Embryonic facial prominence (tissue), 1 donor: ENCODE data around the gene NVL.
A peak's percentile ranks its signal among the peaks of the same experiment; 100 is the strongest.

ENCODE experiments used
- DNase-seq: peaks from one replicate; pipeline ENCODE4 v3.0.0-alpha.2; 2016; ENCODE audit errors: extremely low spot score

Gene NVL

GRCh38 chr1:224198572-224198971, 131.4 kb downstream of the NVL start:
- DNase-seq = no peak

- peak; percentile 47 for DNase-seq
Measured at GRCh38 chr1:224196813-224197600, 133.0 kb downstream of the NVL start.

DNA sequence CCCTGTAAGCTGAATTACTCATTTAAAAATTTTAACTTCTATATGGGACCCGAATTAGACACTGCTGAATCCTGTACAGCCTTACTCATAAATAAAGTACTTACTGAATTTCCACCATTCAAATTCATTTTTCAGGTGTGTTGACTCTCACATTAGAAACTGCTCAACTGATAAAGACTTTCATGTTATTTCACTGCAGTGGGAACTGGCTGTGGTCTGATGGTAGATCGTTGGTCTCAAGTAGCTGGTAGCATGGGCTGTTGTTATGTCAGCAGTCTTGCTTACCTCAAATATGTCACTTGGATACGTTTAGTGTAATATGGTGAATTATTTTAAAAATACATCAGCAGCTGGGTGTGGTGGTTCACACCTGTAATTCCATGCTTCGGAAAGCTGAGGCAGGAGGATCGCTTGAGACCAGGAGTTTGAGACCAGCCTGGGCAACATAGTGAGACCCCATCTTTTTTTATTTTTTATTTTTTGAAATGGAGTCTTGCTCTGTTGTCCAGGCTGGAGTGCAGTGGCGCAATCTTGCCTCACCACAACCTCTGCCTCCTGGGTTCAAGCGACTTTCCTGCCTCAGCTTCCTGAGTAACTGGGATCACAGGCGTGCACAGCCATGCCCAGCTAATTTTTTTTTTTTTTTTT, 136.5 kb downstream of the NVL start:
- DNase-seq = no peak

- DNase-seq = no peak
Measured at GRCh38 chr1:224192082-224192788, 137.7 kb downstream of the NVL start.

GRCh38 chr1:224189561-224189960, 140.4 kb downstream of the NVL start:
- DNase-seq = no peak

DNA sequence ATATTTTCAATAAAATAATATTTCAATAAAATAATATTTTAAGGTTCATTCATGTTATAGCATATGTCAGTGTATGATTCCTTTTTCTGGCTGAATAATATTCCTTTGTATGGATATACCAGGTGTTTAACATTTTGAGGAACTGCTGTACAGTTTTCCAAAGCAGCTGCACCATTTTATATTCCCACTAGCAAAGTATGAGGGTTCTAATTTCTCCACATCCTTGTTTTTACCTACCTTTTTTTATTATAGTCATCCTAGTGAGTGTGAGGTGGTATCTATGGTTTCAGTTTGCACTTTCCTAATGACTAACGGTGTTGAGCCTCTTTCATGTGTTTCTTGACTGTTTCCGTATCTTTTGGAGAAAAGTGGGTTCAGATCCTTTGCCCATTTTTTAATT, 141.7 kb downstream of the NVL start:
- DNase-seq = no peak

GRCh38 chr1:224185208-224185607, 144.8 kb downstream of the NVL start:
- DNase-seq = no peak

- DNase-seq = no peak
Measured at GRCh38 chr1:224183591-224184312, 146.2 kb downstream of the NVL start.

DNA sequence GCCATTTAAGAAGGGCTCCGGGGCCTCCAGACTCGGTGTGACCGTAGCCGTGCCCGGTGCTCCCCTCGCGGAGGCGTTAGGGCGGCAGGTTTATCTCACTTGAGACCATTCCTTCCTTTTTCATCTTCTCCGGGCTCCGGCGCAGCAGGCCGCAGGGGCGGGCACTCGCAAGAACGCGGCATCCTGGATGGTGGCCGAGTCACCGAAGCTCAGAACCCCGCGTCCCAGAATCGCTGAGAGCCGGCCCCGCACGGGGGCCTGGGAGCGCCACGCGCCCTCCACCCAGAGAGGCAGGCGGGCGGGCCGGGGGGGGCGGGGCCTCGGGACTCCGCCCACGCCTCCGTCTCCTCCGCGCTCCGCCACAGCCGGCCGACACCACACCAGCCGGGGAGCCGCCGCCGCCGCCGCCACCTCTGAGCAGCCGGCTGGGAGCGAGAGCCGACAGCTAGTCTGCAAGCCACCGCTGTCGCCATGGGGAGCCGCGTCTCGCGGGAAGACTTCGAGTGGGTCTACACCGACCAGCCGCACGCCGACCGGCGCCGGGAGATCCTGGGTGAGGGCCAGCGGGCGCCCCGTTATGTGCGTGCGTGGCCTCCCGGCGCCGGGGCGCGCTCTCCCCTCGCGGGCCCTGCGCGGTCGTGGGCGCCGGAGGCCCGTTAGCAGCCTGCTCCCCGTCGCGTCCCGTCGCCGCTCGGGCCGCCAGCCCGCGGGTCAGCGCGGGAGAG, 146.9 kb downstream of the NVL start, which contains the start of gene DEGS1:
Gene DEGS1, plus strand, starts transcription at position 375 of the 725 bp plus-strand sequence. Its CDS starts 97 bp downstream, at position 472.
- DNase-seq = peak; percentile 62

GRCh38 chr1:224182057-224182865, 147.7 kb downstream of the NVL start:
- DNase-seq = no peak

DNA sequence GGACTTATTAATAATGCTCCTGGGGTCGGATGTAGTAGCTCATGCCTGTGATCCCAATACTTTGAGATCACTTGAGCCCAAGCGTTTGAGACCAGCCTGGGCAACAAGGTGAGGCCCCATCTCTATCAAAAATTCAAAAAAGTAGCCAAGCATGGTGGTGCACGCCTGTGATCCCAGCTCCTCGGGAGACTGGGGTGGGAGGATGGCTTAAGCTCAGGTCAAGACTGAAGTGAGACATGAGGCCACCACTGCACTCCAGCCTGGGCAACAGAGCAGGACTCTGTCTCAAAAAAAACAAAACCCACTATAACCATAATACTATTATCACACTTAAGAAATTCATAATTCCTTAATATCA, 148.5 kb downstream of the NVL start:
- DNase-seq = no peak

- no peak for DNase-seq
Measured at GRCh38 chr1:224180783-224181452, 149.1 kb downstream of the NVL start.

DNA sequence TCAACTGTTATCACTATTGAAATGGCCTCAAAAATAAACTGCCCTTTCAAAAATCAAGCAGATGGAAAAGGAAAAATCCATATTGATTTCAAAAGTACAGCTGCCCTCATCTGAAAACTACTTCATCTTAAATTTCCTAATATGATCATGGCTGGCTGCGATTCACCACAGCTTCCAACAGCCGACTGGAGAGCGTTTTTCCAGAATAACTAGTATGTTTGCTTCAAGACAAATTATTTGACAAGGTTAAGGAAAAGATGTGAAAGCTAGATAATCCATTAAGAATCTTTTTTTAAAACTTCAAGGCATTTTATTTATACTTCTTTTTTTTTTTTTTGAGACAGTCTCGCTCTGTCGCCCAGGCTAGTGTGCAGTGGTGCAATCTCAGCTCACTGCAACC, 151.1 kb downstream of the NVL start:
- DNase-seq = no peak

DNA sequence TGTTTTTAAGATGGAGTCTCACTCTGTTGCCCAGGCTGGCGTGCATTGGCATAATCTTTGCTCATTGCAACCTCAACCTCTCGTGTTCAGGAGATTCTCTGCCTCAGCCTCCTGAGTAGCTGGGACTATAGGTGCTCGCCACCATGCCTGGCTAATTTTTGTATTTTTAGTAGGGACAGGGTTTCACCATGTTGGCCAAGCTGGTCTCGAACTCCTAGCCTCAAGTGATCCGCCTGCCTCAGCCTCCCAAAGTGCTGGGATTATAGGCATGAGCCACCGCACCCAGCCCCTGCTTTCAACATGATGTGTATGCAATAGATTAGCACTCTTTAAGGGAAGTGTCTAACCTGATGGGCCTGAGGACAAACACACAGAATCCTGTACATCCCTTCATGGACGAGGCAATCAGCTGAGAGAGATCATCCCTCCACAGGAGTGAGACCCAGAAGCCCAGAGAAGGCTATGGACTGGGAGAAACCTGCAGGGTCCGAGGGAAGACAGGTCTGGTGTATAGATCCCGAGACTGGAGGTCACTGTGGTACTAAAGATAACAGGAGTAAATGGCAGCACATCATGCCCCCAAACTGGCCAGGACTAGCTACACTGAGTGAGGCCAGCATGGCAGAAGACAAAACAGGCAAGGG, 152.5 kb downstream of the NVL start:
- DNase-seq = no peak
